Choroid plexus epithelial cell (primary cell): Measurements from ENCODE around the gene ADRA2C.

Experiments used
- DNase-seq: peaks from one replicate; pipeline ENCODE4 v3.0.0-alpha.2; 2010; ENCODE audit warnings: low read depth
- H3K4me3 ChIP-seq: 2 replicates; pipeline ENCODE4 v1.5.1; 2011; ENCODE audit warnings: low read depth, mild to moderate bottlenecking, control low read depth, low read length, moderate library complexity
- CTCF ChIP-seq: conservative IDR thresholded peaks from 2 replicates; pipeline ENCODE4 v1.5.1; 2011; ENCODE audit warnings: low read depth, mild to moderate bottlenecking, control low read depth, inconsistent platforms, low read length, moderate library complexity

The ADRA2C gene

GRCh38 chr4:3803475-3803847 is 37.3 kb downstream of the ADRA2C start:
- no peak for DNase-seq
- no peak overlapping the region for H3K4me3 ChIP-seq
- no peak for TF ChIP-seq CTCF

- DNase-seq = no peak
- H3K4me3 ChIP-seq = no peak overlapping the region
- no peak for TF ChIP-seq CTCF
These were observed 37.8 kb downstream of the ADRA2C start for GRCh38 chr4:3803946-3804345.

- TF ChIP-seq CTCF = no peak
- no peak for DNase-seq
- H3K4me3 ChIP-seq = no peak overlapping the region
These were observed 38.8 kb downstream of the ADRA2C start for GRCh38 chr4:3805026-3805425.

GRCh38 chr4:3805731-3806130 is 39.5 kb downstream of the ADRA2C start:
- no peak overlapping the region for H3K4me3 ChIP-seq
- no peak for TF ChIP-seq CTCF
- DNase-seq = no peak

GRCh38 chr4:3807311-3807710 is 41.1 kb downstream of the ADRA2C start:
- TF ChIP-seq CTCF = no peak
- H3K4me3 ChIP-seq = no peak overlapping the region
- DNase-seq = no peak

GRCh38 chr4:3807822-3808496 is 41.8 kb downstream of the ADRA2C start:
- no peak overlapping the region for H3K4me3 ChIP-seq
- TF ChIP-seq CTCF = no peak
- DNase-seq = no peak

GRCh38 chr4:3808597-3808996 is 42.4 kb downstream of the ADRA2C start:
- TF ChIP-seq CTCF = no peak
- DNase-seq = no peak
- no peak overlapping the region for H3K4me3 ChIP-seq
